HTR-8/SVneo (cell line): ENCODE data around the gene ARHGEF28.

Experiments
- DNase-seq: peaks from one replicate; pipeline ENCODE4 v3.0.0; 2011; ENCODE audit warnings: low spot score, mixed read lengths; ENCODE audit not compliant: insufficient read length
- FAIRE-seq: peaks from 2 replicates; lab custom pipeline; 2011; peaks lifted over from hg19 to GRCh38; lab: Jason Lieb, UNC

ARHGEF28 gene

GRCh38 chr5:73686912-73687311, 60.9 kb downstream of the ARHGEF28 start:
- DNase-seq: no peak
- no peak for FAIRE-seq

GRCh38 chr5:73687357-73687756, 61.4 kb downstream of the ARHGEF28 start:
- DNase-seq (no peak), FAIRE-seq (no peak)

- FAIRE-seq (no peak), DNase-seq (no peak)
Observed at GRCh38 chr5:73690015-73690414, 64.0 kb downstream of the ARHGEF28 start.

- DNase-seq (no peak), FAIRE-seq (no peak)
Observed at GRCh38 chr5:73691302-73692080, 65.5 kb downstream of the ARHGEF28 start.

GRCh38 chr5:73692166-73692640, 66.2 kb downstream of the ARHGEF28 start:
- DNase-seq (no peak), FAIRE-seq (no peak)

GRCh38 chr5:73692981-73693380, 67.0 kb downstream of the ARHGEF28 start:
- DNase-seq (no peak), FAIRE-seq (no peak)

GRCh38 chr5:73693573-73694061, 67.6 kb downstream of the ARHGEF28 start:
- FAIRE-seq: no peak
- no peak for DNase-seq

- DNase-seq (no peak), FAIRE-seq (no peak)
Observed at GRCh38 chr5:73694089-73694488, 68.1 kb downstream of the ARHGEF28 start.

GRCh38 chr5:73698011-73698410, 72.0 kb downstream of the ARHGEF28 start:
- no peak for DNase-seq
- FAIRE-seq: no peak

GRCh38 chr5:73701566-73701965, 75.6 kb downstream of the ARHGEF28 start:
- DNase-seq (no peak), FAIRE-seq (no peak)

GRCh38 chr5:73702534-73702933, 76.5 kb downstream of the ARHGEF28 start:
- no peak for DNase-seq
- FAIRE-seq: no peak

- DNase-seq: no peak
- no peak for FAIRE-seq
Observed at GRCh38 chr5:73702951-73703350, 77.0 kb downstream of the ARHGEF28 start.

- no peak for DNase-seq
- FAIRE-seq: no peak
Observed at GRCh38 chr5:73705364-73705763, 79.4 kb downstream of the ARHGEF28 start.

- FAIRE-seq (no peak), DNase-seq (no peak)
Observed at GRCh38 chr5:73706963-73707362, 81.0 kb downstream of the ARHGEF28 start.

- DNase-seq: no peak
- FAIRE-seq: peak; percentile 44
Observed at GRCh38 chr5:73709536-73710129, 83.6 kb downstream of the ARHGEF28 start.

- no peak for FAIRE-seq
Observed at GRCh38 chr5:73716284-73716808, 90.3 kb downstream of the ARHGEF28 start.

GRCh38 chr5:73718762-73719161, 92.8 kb downstream of the ARHGEF28 start:
- FAIRE-seq (no peak), DNase-seq (no peak)

More at GRCh38 chr5:73716284-73716808, 90.3 kb downstream of the ARHGEF28 start:
- no peak for DNase-seq

- FAIRE-seq (no peak), DNase-seq (no peak)
Observed at GRCh38 chr5:73719632-73720031, 93.6 kb downstream of the ARHGEF28 start.

- DNase-seq: no peak
- FAIRE-seq: no peak
Observed at GRCh38 chr5:73722231-73722630, 96.2 kb downstream of the ARHGEF28 start.

GRCh38 chr5:73726071-73726470, 100.1 kb downstream of the ARHGEF28 start:
- DNase-seq (no peak), FAIRE-seq (no peak)

GRCh38 chr5:73726606-73727231, 100.7 kb downstream of the ARHGEF28 start:
- no peak for FAIRE-seq
- DNase-seq: no peak
